ENCODE measurements around the gene SLC38A4. TPM values are rescaled to one million over a fixed set of nuclear protein-coding genes. Genes with fewer than 3 reads are reported as not detected.

Gene SLC38A4
- total and polyA plus RNA-seq, 2 experiments from 2014 or later, result 0.36 to 0.54 TPM

- Histone ChIP-seq H3F3A (ENCODE audit: insufficient read depth) (no peaks in the 10 kb centered on the region), H3K4me3 (no peak overlapping the region), H3K4me2 (ENCODE audit: unreplicated experiment) (no peak overlapping the region), H3K79me2 (ENCODE audit: insufficient read depth) (no peaks in the 10 kb centered on the region), H3K9ac (no peak overlapping the region), H3K9me3 (ENCODE audit: low read depth) (no peaks in the 10 kb centered on the region), H3K27ac (no peak overlapping the region), H2AFZ (no peak overlapping the region), H4K20me1 (ENCODE audit: insufficient read depth) (no peaks in the 10 kb centered on the region), H3K4me1 (ENCODE audit: insufficient read depth) (no peaks in the 10 kb centered on the region), H3K36me3 (ENCODE audit: low read depth) (no peaks in the 10 kb centered on the region), H3K9me2 (ENCODE audit: insufficient read depth) (no peaks in the 10 kb centered on the region), H3K27me3 (replicated peaks; ENCODE audit: insufficient read depth) (no peaks in the 10 kb centered on the region)
- in situ Hi-C loops (cut with MboI), result no loop called here
- WGBS, 2 experiments (ENCODE audit: low coverage in 1 of 2, low lambda C conversion rate in 2 of 2, missing lambda C conversion rate in 2 of 2), result 49 to 62% methylated on average over 3 of the region's 3 CpGs
- no peak for DNase-seq
- TF ChIP-seq EZH2 (IDR thresholded peaks at IDR 0.05; ENCODE audit: insufficient read depth, poor library complexity, severe bottlenecking) (no peak), EZH2phosphoT487 (IDR thresholded peaks at IDR 0.05; ENCODE audit: insufficient read depth, low read depth) (no peak)
Measured at GRCh38 chr12:46723629-46724419, 102.0 kb downstream of the SLC38A4 start.

- Histone ChIP-seq H4K20me1 (ENCODE audit: insufficient read depth) (no peaks in the 10 kb centered on the region), H3F3A (ENCODE audit: insufficient read depth) (no peaks in the 10 kb centered on the region), H3K4me1 (ENCODE audit: insufficient read depth) (no peaks in the 10 kb centered on the region), H3K9me3 (ENCODE audit: low read depth) (no peaks in the 10 kb centered on the region), H3K9ac (no peak overlapping the region), H2AFZ (no peak overlapping the region), H3K4me3 (no peak overlapping the region), H3K4me2 (ENCODE audit: unreplicated experiment) (no peak overlapping the region), H3K79me2 (ENCODE audit: insufficient read depth) (no peaks in the 10 kb centered on the region), H3K27me3 (replicated peaks; ENCODE audit: insufficient read depth) (no peaks in the 10 kb centered on the region), H3K36me3 (ENCODE audit: low read depth) (no peaks in the 10 kb centered on the region), H3K9me2 (ENCODE audit: insufficient read depth) (no peaks in the 10 kb centered on the region), H3K27ac (no peak overlapping the region)
- DNase-seq, result peak; percentile 23
- in situ Hi-C loops (cut with MboI), result no loop called here
- no peak for TF ChIP-seq EZH2phosphoT487 (IDR thresholded peaks at IDR 0.05; ENCODE audit: insufficient read depth, low read depth)
- no peak for TF ChIP-seq EZH2 (IDR thresholded peaks at IDR 0.05; ENCODE audit: insufficient read depth, poor library complexity, severe bottlenecking)
- 44 to 49% methylated on average over 3 of the region's 3 CpGs for WGBS, 2 experiments (ENCODE audit: low coverage in 1 of 2, low lambda C conversion rate in 2 of 2, missing lambda C conversion rate in 2 of 2)
Measured at GRCh38 chr12:46722394-46723185, 103.2 kb downstream of the SLC38A4 start.

GRCh38 chr12:46718495-46718894 lies 107.3 kb downstream of the SLC38A4 start:
- Histone ChIP-seq H3K27me3 (replicated peaks; ENCODE audit: insufficient read depth) (no peaks in the 10 kb centered on the region), H3K9me3 (ENCODE audit: low read depth) (no peaks in the 10 kb centered on the region), H3F3A (ENCODE audit: insufficient read depth) (no peaks in the 10 kb centered on the region), H4K20me1 (ENCODE audit: insufficient read depth) (no peaks in the 10 kb centered on the region), H3K79me2 (ENCODE audit: insufficient read depth) (no peaks in the 10 kb centered on the region), H3K27ac (no peak overlapping the region), H3K4me1 (ENCODE audit: insufficient read depth) (no peaks in the 10 kb centered on the region), H3K4me3 (no peak overlapping the region), H3K4me2 (ENCODE audit: unreplicated experiment) (no peak overlapping the region), H3K36me3 (ENCODE audit: low read depth) (no peaks in the 10 kb centered on the region), H3K9me2 (ENCODE audit: insufficient read depth) (no peaks in the 10 kb centered on the region), H2AFZ (no peak overlapping the region), H3K9ac (no peak overlapping the region)
- 74 to 78% methylated on average over 3 of the region's 3 CpGs for WGBS, 2 experiments (ENCODE audit: low coverage in 1 of 2, low lambda C conversion rate in 2 of 2, missing lambda C conversion rate in 2 of 2)
- DNase-seq, result no peak
- TF ChIP-seq EZH2 (IDR thresholded peaks at IDR 0.05; ENCODE audit: insufficient read depth, poor library complexity, severe bottlenecking) (no peak), EZH2phosphoT487 (IDR thresholded peaks at IDR 0.05; ENCODE audit: insufficient read depth, low read depth) (no peak)
- in situ Hi-C loops (cut with MboI), result no loop called here

- Histone ChIP-seq H3K9ac (no peak overlapping the region), H2AFZ (no peak overlapping the region), H3K4me1 (ENCODE audit: insufficient read depth) (no peaks in the 10 kb centered on the region), H4K20me1 (ENCODE audit: insufficient read depth) (no peaks in the 10 kb centered on the region), H3K9me3 (ENCODE audit: low read depth) (no peaks in the 10 kb centered on the region), H3K27ac (no peak overlapping the region), H3F3A (ENCODE audit: insufficient read depth) (no peaks in the 10 kb centered on the region), H3K36me3 (ENCODE audit: low read depth) (no peaks in the 10 kb centered on the region), H3K9me2 (ENCODE audit: insufficient read depth) (no peaks in the 10 kb centered on the region), H3K79me2 (ENCODE audit: insufficient read depth) (no peaks in the 10 kb centered on the region), H3K27me3 (replicated peaks; ENCODE audit: insufficient read depth) (no peaks in the 10 kb centered on the region), H3K4me2 (ENCODE audit: unreplicated experiment) (no peak overlapping the region), H3K4me3 (no peak overlapping the region)
- TF ChIP-seq EZH2 (IDR thresholded peaks at IDR 0.05; ENCODE audit: insufficient read depth, poor library complexity, severe bottlenecking) (no peak), EZH2phosphoT487 (IDR thresholded peaks at IDR 0.05; ENCODE audit: insufficient read depth, low read depth) (no peak)
- WGBS, 2 experiments (ENCODE audit: low coverage in 1 of 2, low lambda C conversion rate in 2 of 2, missing lambda C conversion rate in 2 of 2), result 93 to 98% methylated on average over 3 of the region's 3 CpGs
- in situ Hi-C loops (cut with MboI), result no loop called here
- DNase-seq, result no peak
Measured at GRCh38 chr12:46717868-46718267, 107.9 kb downstream of the SLC38A4 start.

Data from GM23248 (cell line).